ENCODE measurements around the gene SIRT4. TPM values are rescaled to one million over a fixed set of nuclear protein-coding genes. Genes with fewer than 3 reads are reported as not detected.

The SIRT4 gene
- total and polyA plus RNA-seq, 2 of the 13 experiments (the other 11 are each of a cell fraction or from before 2014, with no cell fraction given) = 3.4 to 5.8 TPM

- TF ChIP-seq ATF6 (CRISPR knock-in tag; conservative IDR thresholded peaks at IDR 0.05) = no peak
- no peak for TF ChIP-seq CEBPZ (IDR thresholded peaks at IDR 0.05; ENCODE audit: low read length)
- no peak for TF ChIP-seq FOXA1 (IDR thresholded peaks at IDR 0.05)
- TF ChIP-seq FOXA1 (CRISPR knock-in tag; IDR thresholded peaks at IDR 0.05) = no peak; the same call in 1 of the 2 replicates
- peak; percentile 73; the same call in 1 of the 2 replicates for TF ChIP-seq SNAI1 (CRISPR knock-in tag; IDR thresholded peaks at IDR 0.05; ENCODE audit: borderline replicate concordance)
- peak; percentile 56; the same call in 1 of the 2 replicates for TF ChIP-seq ONECUT2 (CRISPR knock-in tag; IDR thresholded peaks at IDR 0.05)
- TF ChIP-seq HHEX (CRISPR knock-in tag; IDR thresholded peaks at IDR 0.05) = no peak
- TF ChIP-seq BRCA1 (CRISPR knock-in tag; IDR thresholded peaks at IDR 0.05) = peak; percentile 96
- TF ChIP-seq U2AF2 (IDR thresholded peaks at IDR 0.05; ENCODE audit: low read depth, low read length) = no peak
- TF ChIP-seq SNAPC2 (CRISPR knock-in tag; IDR thresholded peaks at IDR 0.05) = peak; percentile 100
- no peak; the same call in 1 of the 2 replicates for TF ChIP-seq GABPB1 (CRISPR knock-in tag; IDR thresholded peaks at IDR 0.05)
- no peak for TF ChIP-seq SRSF1 (optimal IDR thresholded peaks at IDR 0.05; ENCODE audit: low read depth, low read length)
- TF ChIP-seq ZFP90 (CRISPR knock-in tag; IDR thresholded peaks at IDR 0.05; ENCODE audit: borderline replicate concordance) = peak; percentile 51; the same call in 1 of the 2 replicates
- TF ChIP-seq ARHGAP35 (CRISPR knock-in tag; IDR thresholded peaks at IDR 0.05; ENCODE audit: borderline replicate concordance) = 0 out of 2 replicates have a peak, but pooled peaks have one; percentile 24
- no peak; the same call in 1 of the 2 replicates for TF ChIP-seq ZNF136 (CRISPR knock-in tag; IDR thresholded peaks at IDR 0.05; ENCODE audit: low read depth)
- no peak for TF ChIP-seq ZNF737 (CRISPR knock-in tag; IDR thresholded peaks at IDR 0.05; ENCODE audit: borderline replicate concordance)
- TF ChIP-seq ZNF558 (CRISPR knock-in tag; IDR thresholded peaks at IDR 0.05; ENCODE audit: borderline replicate concordance) = no peak
- no peak; the same call in 1 of the 2 replicates for TF ChIP-seq HCFC1 (IDR thresholded peaks at IDR 0.05; ENCODE audit: low read depth, low read length)
- peak; percentile 56; the same call in 1 of the 2 replicates for TF ChIP-seq ZNF331 (CRISPR knock-in tag; IDR thresholded peaks at IDR 0.05)
Observed at GRCh38 chr12:120292661-120293531, 9.2 kb upstream of the SIRT4 start, which contains the start of gene RNU4-1 (continued).

Data from HepG2 (cell line).